Astrocyte (in vitro differentiated cells and primary cell): Measurements from ENCODE around the gene ZFPM1. TPM values are rescaled to one million over a fixed set of nuclear protein-coding genes. Genes with fewer than 3 reads are reported as not detected.

Experiments used
- DNase-seq: peaks from one replicate; pipeline ENCODE4 v3.0.0-alpha.2; 2010; ENCODE audit warnings: low read depth
- FAIRE-seq: peaks from 2 replicates; lab custom pipeline; 2011; peaks lifted over from hg19 to GRCh38; lab: Jason Lieb, UNC
- H2AFZ ChIP-seq: 2 replicates; pipeline ENCODE4 v1.6.0; 2012; ENCODE audit warnings: low read depth, low read length, inconsistent platforms
- H3K27ac ChIP-seq: 2 replicates; pipeline ENCODE4 v1.5.1; 2011; ENCODE audit warnings: low read depth, low read length, inconsistent platforms
- H3K27me3 ChIP-seq: 2 replicates; pipeline ENCODE4 v1.6.0; 2011; ENCODE audit warnings: low read length, inconsistent platforms; ENCODE audit not compliant: insufficient read depth
- H3K36me3 ChIP-seq: 2 replicates; pipeline ENCODE4 v1.5.1; 2011; ENCODE audit warnings: low read length, inconsistent platforms; ENCODE audit not compliant: insufficient read depth
- H3K4me1 ChIP-seq: 2 replicates; pipeline ENCODE4 v1.5.1; 2011; ENCODE audit warnings: low read length, inconsistent platforms; ENCODE audit not compliant: insufficient read depth
- H3K4me2 ChIP-seq: 2 replicates; pipeline ENCODE4 v1.6.0; 2012; ENCODE audit warnings: low read length, inconsistent platforms
- H3K4me3 ChIP-seq: 2 replicates; pipeline ENCODE4 v1.5.1; 2011; ENCODE audit warnings: low read depth, mild to moderate bottlenecking, low read length, inconsistent platforms; ENCODE audit not compliant: insufficient read depth
- H3K79me2 ChIP-seq: 2 replicates; pipeline ENCODE4 v1.6.0; 2012; ENCODE audit warnings: mild to moderate bottlenecking, low read length, inconsistent platforms; ENCODE audit not compliant: insufficient read depth
- H3K9ac ChIP-seq: 2 replicates; pipeline ENCODE4 v1.6.0; 2012; ENCODE audit warnings: mild to moderate bottlenecking, low read length, inconsistent platforms
- H3K9me3 ChIP-seq: 2 replicates; pipeline ENCODE4 v1.5.1; 2012; ENCODE audit warnings: low read depth, mild to moderate bottlenecking, low read length, inconsistent platforms; ENCODE audit not compliant: insufficient read depth
- H4K20me1 ChIP-seq: 2 replicates; pipeline ENCODE4 v1.6.0; 2012; ENCODE audit warnings: low read length, inconsistent platforms; ENCODE audit not compliant: insufficient read depth
- H3K27ac Mint-ChIP-seq: one replicate; pipeline ENCODE4 v1.8.0; 2021; ENCODE audit warnings: mild to moderate bottlenecking, mixed read lengths; ENCODE audit not compliant: unreplicated experiment
- H3K27me3 Mint-ChIP-seq: one replicate; pipeline ENCODE4 v1.8.0; 2021; ENCODE audit warnings: low read depth, mixed read lengths; ENCODE audit not compliant: unreplicated experiment
- H3K36me3 Mint-ChIP-seq: one replicate; pipeline ENCODE4 v1.8.0; 2021; ENCODE audit warnings: low read depth, mixed read lengths; ENCODE audit not compliant: unreplicated experiment
- H3K4me1 Mint-ChIP-seq: one replicate; pipeline ENCODE4 v1.8.0; 2021; ENCODE audit warnings: low read depth, mixed read lengths; ENCODE audit not compliant: unreplicated experiment
- H3K4me3 Mint-ChIP-seq: one replicate; pipeline ENCODE4 v1.8.0; 2021; ENCODE audit warnings: mild to moderate bottlenecking, moderate library complexity, mixed read lengths; ENCODE audit not compliant: unreplicated experiment
- H3K9me3 Mint-ChIP-seq: one replicate; pipeline ENCODE4 v1.8.0; 2021; ENCODE audit warnings: mild to moderate bottlenecking, mixed read lengths; ENCODE audit not compliant: unreplicated experiment
- CTCF ChIP-seq: IDR thresholded peaks from 2 replicates; pipeline ENCODE4 v1.5.1; 2011; ENCODE audit warnings: low read depth, mild to moderate bottlenecking, inconsistent platforms, low read length, moderate library complexity; ENCODE audit not compliant: insufficient read depth
- EZH2 ChIP-seq: IDR thresholded peaks from 2 replicates; pipeline ENCODE4 v1.6.1; 2012; ENCODE audit warnings: mild to moderate bottlenecking, low read length, inconsistent platforms; ENCODE audit not compliant: insufficient read depth
- total RNA-seq: library from RNA; stranded (reverse); gene quantifications from 2 replicates; pipeline ENCODE4 v1.2.1, GENCODE V29; 2021

The ZFPM1 gene
- total RNA-seq, 1 donor from 2014 or later = 8.6 TPM

GRCh38 chr16:88526008-88526905 lies 73.2 kb downstream of the ZFPM1 start:
- no peak overlapping the region for H3K27ac Mint-ChIP-seq
- Histone ChIP-seq H3K9me3 (no peaks in the 10 kb centered on the region), H4K20me1 (peaks cover 52% of the 10 kb centered on the region), H3K79me2 (no peaks in the 10 kb centered on the region), H3K4me3 (no peak overlapping the region), H3K4me2 (no peak overlapping the region), H3K4me1 (peaks cover 2% of the 10 kb centered on the region), H3K27ac (no peak overlapping the region), H3K27me3 (peaks cover 3% of the 10 kb centered on the region), H2AFZ (no peak overlapping the region), H3K36me3 (no peaks in the 10 kb centered on the region), H3K9ac (no peak overlapping the region)
- H3K4me3 Mint-ChIP-seq = no peak overlapping the region
- TF ChIP-seq CTCF = no peak
- H3K4me1 Mint-ChIP-seq = no peaks in the 10 kb centered on the region
- no peak for FAIRE-seq
- no peaks in the 10 kb centered on the region for H3K9me3 Mint-ChIP-seq
- peaks cover 2% of the 10 kb centered on the region for H3K27me3 Mint-ChIP-seq
- no peak for DNase-seq
- peaks cover 9% of the 10 kb centered on the region for H3K36me3 Mint-ChIP-seq

DNA sequence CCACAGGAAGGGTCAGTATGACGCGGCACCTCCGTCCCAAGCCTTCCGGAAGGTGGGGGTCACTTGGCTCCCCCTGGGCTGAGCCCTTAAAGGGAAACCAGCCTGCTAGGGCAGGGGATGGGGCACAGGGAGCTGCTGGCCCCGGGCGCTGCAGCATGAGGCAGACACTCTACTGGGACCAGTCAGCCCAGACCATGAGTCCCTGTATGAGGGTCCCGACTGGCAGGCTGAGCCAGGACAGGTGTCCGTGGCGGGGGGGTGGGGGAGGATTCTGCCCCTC lies 73.8 kb downstream of the ZFPM1 start:
- H3K4me1 Mint-ChIP-seq = no peaks in the 10 kb centered on the region
- peaks cover 47% of the 10 kb centered on the region for H4K20me1 ChIP-seq

More for the DNA sequence above, 73.8 kb downstream of the ZFPM1 start:
- H3K27me3 ChIP-seq = peaks cover 3% of the 10 kb centered on the region
- H3K4me3 ChIP-seq = no peak overlapping the region
- no peaks in the 10 kb centered on the region for H3K9me3 ChIP-seq
- TF ChIP-seq EZH2 (no peak), CTCF (no peak)
- no peak overlapping the region for H2AFZ ChIP-seq
- peaks cover 2% of the 10 kb centered on the region for H3K4me1 ChIP-seq
- H3K36me3 Mint-ChIP-seq = peaks cover 9% of the 10 kb centered on the region
- no peaks in the 10 kb centered on the region for H3K79me2 ChIP-seq
- H3K36me3 ChIP-seq = no peaks in the 10 kb centered on the region
- H3K27me3 Mint-ChIP-seq = peaks cover 2% of the 10 kb centered on the region
- no peak for FAIRE-seq
- H3K4me2 ChIP-seq = no peak overlapping the region
- H3K9me3 Mint-ChIP-seq = no peaks in the 10 kb centered on the region
- H3K9ac ChIP-seq = no peak overlapping the region
- DNase-seq = no peak
- no peak overlapping the region for H3K4me3 Mint-ChIP-seq
- H3K27ac ChIP-seq = no peak overlapping the region
- H3K27ac Mint-ChIP-seq = no peak overlapping the region
